ENCODE measurements around the gene NUDT14.

NUDT14 gene

DNA sequence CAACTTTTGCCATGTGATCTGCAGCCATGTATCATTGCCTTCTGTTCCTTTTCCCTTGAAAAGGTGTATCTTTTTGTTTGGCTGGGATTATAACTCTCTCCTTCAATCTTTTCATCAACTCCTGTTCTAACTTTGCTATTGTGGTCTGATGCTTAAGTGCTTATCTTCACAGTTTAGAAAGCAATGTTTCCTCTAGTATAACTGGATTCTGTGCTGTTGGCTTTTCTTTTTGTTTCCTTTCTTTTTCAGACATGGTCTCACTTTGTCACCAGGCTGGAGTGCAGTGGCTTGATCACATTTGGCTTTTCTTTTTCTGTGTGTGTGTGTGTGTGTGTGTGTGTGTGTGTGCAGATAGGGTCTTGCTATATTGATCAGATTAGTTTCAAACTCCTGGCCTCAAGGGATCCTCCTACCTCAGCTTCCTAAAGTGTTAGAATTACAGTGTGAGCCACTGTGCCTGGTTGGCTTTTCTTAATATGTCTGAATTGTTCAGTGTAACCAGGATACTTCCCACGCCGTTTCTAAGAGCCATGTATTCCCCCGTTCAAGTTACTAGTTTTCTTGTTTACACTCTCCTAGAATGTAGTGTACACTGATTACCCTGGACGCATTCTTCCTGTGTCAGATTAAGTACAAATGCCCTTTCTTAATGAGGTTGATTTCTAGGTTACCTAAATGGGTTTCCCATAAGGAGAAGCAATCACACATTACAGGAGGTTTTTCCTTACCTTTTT lies 48.0 kb downstream of the NUDT14 start:
- H3K9ac ChIP-seq (ENCODE audit: low read depth in 1 of 2, low read length in 2 of 2), result no peak overlapping the region
- H3K36me3 ChIP-seq (ENCODE audit: control insufficient read depth in 2 of 2, insufficient read depth in 2 of 2, low read length in 2 of 2), result no peaks in the 10 kb centered on the region
- no peak overlapping the region for H3K27ac ChIP-seq (ENCODE audit: low read depth in 2 of 2, low read length in 2 of 2)
- H3K27me3 ChIP-seq (ENCODE audit: control insufficient read depth in 2 of 2, insufficient read depth in 2 of 2, low read length in 2 of 2), result no peaks in the 10 kb centered on the region
- H3K4me3 ChIP-seq (ENCODE audit: low read length in 2 of 2), result no peak overlapping the region
- H3K4me1 ChIP-seq (ENCODE audit: control insufficient read depth in 2 of 2, insufficient read depth in 2 of 2, low read length in 2 of 2), result no peaks in the 10 kb centered on the region
- H3K9me3 ChIP-seq (ENCODE audit: control insufficient read depth in 2 of 2, low read length in 2 of 2), result no peaks in the 10 kb centered on the region

DNA sequence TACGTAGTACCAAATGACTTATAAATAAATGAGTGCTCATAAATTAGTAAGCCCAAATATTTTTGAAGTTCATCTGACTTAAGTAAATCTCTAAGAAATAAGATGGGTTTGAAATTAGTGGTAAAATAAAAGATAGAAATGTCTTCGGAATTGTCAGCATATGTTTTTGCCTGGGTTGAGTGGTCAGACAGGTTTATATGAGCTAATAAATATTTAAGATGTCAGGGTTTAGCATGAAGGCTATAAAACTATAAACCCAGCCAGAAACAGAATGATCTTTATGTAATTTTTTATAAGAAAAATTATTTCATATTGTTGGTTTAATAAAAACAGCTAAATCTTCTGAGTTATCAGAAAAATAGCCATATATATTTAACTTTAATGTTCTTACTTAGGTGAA lies 49.9 kb downstream of the NUDT14 start:
- H3K9ac ChIP-seq (ENCODE audit: low read depth in 1 of 2, low read length in 2 of 2), result no peak overlapping the region
- H3K9me3 ChIP-seq (ENCODE audit: control insufficient read depth in 2 of 2, low read length in 2 of 2), result no peaks in the 10 kb centered on the region
- no peak overlapping the region for H3K4me3 ChIP-seq (ENCODE audit: low read length in 2 of 2)
- H3K27ac ChIP-seq (ENCODE audit: low read depth in 2 of 2, low read length in 2 of 2), result no peak overlapping the region
- H3K36me3 ChIP-seq (ENCODE audit: control insufficient read depth in 2 of 2, insufficient read depth in 2 of 2, low read length in 2 of 2), result no peaks in the 10 kb centered on the region
- no peaks in the 10 kb centered on the region for H3K4me1 ChIP-seq (ENCODE audit: control insufficient read depth in 2 of 2, insufficient read depth in 2 of 2, low read length in 2 of 2)
- no peaks in the 10 kb centered on the region for H3K27me3 ChIP-seq (ENCODE audit: control insufficient read depth in 2 of 2, insufficient read depth in 2 of 2, low read length in 2 of 2)

DNA sequence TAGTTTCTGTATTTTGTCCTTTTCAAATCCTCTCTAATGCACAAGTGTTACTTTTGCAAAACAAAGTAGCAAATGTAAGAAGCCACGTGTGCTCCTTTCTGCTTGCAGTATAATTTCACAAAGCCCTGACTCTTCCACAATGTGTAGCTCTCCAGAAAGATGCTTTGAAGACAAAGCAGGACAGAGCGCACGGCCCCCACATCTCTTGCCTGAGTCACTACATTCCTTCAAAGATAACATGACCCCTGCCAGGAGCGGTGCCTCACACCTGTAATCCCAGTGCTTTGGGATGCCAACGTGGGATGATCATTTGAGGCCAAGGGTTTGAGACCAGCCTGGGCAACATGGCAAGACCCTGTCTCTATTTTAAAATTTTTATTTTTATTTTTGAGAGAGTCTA lies 53.1 kb downstream of the NUDT14 start:
- H3K4me3 ChIP-seq (ENCODE audit: low read length in 2 of 2), result no peak overlapping the region

DNA sequence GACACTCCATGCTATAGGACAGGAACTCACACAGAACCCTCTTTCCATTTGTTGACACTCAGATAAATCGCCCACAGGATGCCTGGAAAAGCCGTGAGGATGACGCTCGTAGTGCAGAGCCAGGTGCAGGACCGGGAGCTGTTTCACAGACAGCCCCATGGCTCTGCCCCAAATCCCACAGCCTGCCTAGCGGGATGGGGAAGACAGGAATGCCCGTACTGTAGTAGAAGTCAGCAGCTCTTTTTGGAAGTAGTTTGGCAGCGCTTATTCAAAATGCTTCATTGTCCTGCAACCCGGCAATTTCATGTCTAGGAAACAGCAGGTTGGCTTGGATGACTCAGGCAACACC lies 54.2 kb downstream of the NUDT14 start:
- H3K4me1 ChIP-seq (ENCODE audit: control insufficient read depth in 2 of 2, insufficient read depth in 2 of 2, low read length in 2 of 2), result peaks cover 2 to 4% of the 10 kb centered on the region in 2 donors
- peaks cover 0 to 9% of the 10 kb centered on the region in 2 donors for H3K27me3 ChIP-seq (ENCODE audit: control insufficient read depth in 2 of 2, insufficient read depth in 2 of 2, low read length in 2 of 2)
- no peak overlapping the region for H3K27ac ChIP-seq (ENCODE audit: low read depth in 2 of 2, low read length in 2 of 2)
- H3K9me3 ChIP-seq (ENCODE audit: control insufficient read depth in 2 of 2, low read length in 2 of 2), result peaks cover 0 to 4% of the 10 kb centered on the region in 2 donors
- no peak overlapping the region for H3K4me3 ChIP-seq (ENCODE audit: low read length in 2 of 2)
- H3K36me3 ChIP-seq (ENCODE audit: control insufficient read depth in 2 of 2, insufficient read depth in 2 of 2, low read length in 2 of 2), result no peaks in the 10 kb centered on the region
- H3K9ac ChIP-seq (ENCODE audit: low read depth in 1 of 2, low read length in 2 of 2), result no peak overlapping the region

More for the DNA sequence above, 53.1 kb downstream of the NUDT14 start:
- H3K9me3 ChIP-seq (ENCODE audit: control insufficient read depth in 2 of 2, low read length in 2 of 2), result no peaks in the 10 kb centered on the region
- H3K27ac ChIP-seq (ENCODE audit: low read depth in 2 of 2, low read length in 2 of 2), result no peak overlapping the region
- no peaks in the 10 kb centered on the region for H3K36me3 ChIP-seq (ENCODE audit: control insufficient read depth in 2 of 2, insufficient read depth in 2 of 2, low read length in 2 of 2)
- peaks cover 2 to 4% of the 10 kb centered on the region in 2 donors for H3K4me1 ChIP-seq (ENCODE audit: control insufficient read depth in 2 of 2, insufficient read depth in 2 of 2, low read length in 2 of 2)
- peaks cover 0 to 9% of the 10 kb centered on the region in 2 donors for H3K27me3 ChIP-seq (ENCODE audit: control insufficient read depth in 2 of 2, insufficient read depth in 2 of 2, low read length in 2 of 2)
- no peak overlapping the region for H3K9ac ChIP-seq (ENCODE audit: low read depth in 1 of 2, low read length in 2 of 2)

DNA sequence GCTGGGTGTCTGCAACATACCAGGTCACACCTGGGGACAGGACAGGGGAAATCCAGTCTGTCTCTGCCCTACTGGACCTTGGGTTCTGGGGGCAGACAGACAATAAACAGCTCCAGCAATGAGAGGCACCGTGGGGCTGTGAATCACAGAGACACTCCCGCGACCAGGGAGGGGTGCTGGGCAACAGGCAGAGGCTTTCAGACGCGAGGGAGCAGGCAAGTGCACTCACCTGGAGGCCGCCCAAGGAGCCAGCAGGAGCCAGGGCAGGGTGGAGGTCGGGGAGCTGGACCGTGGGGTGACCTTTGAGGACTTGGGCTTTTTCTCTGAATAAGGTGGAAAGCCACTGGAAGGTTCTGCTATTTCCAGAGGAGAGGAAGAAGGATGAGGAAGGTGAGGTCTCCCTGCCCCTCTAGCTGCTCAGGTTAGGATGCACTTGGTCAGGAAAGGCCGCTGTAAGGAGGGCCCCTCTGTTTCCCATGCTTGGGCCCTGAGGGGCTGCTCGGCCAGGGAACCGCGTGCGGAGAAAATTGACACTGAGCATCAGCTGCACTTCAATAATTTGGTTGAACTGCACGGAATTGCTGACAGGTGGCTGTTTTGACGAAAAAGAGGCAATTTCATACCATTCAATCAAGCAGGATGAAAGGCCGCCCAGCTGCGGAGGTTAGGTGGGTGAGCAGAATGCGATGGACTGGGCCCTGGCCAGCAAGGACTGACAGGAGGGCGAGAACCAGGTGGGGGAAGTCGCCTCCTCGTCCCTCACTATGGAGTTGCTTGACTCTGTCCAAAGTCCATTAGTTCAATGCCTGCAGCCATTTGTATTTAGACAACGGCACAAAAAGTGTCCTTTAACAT lies 54.8 kb downstream of the NUDT14 start:
- H3K27ac ChIP-seq (ENCODE audit: low read depth in 2 of 2, low read length in 2 of 2), result no peak overlapping the region
- peaks cover 2 to 4% of the 10 kb centered on the region in 2 donors for H3K4me1 ChIP-seq (ENCODE audit: control insufficient read depth in 2 of 2, insufficient read depth in 2 of 2, low read length in 2 of 2)
- no peak overlapping the region for H3K4me3 ChIP-seq (ENCODE audit: low read length in 2 of 2)
- peaks cover 0 to 9% of the 10 kb centered on the region in 2 donors for H3K27me3 ChIP-seq (ENCODE audit: control insufficient read depth in 2 of 2, insufficient read depth in 2 of 2, low read length in 2 of 2)
- H3K36me3 ChIP-seq (ENCODE audit: control insufficient read depth in 2 of 2, insufficient read depth in 2 of 2, low read length in 2 of 2), result no peaks in the 10 kb centered on the region
- H3K9me3 ChIP-seq (ENCODE audit: control insufficient read depth in 2 of 2, low read length in 2 of 2), result peaks cover 2 to 6% of the 10 kb centered on the region in 2 donors
- no peak overlapping the region for H3K9ac ChIP-seq (ENCODE audit: low read depth in 1 of 2, low read length in 2 of 2)

DNA sequence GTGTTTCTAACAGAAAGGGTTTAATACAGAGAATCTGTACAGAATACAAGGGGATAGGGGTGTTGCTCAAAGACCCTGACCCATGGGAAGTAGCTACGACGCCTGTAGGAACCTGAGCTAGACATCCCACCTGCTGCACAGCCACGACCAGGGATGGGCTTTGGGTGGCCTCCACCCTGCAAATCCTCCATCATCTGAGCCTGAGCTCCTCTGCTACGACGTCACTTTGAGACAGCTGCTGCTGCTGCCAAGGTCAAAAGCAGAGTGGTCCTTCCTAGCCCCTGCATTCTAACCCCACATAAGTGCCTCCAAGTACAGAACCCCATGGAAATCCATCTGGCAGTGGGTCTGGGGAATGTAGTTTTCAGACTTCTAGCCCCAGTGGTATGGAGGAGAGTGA lies 56.3 kb downstream of the NUDT14 start:
- H3K27ac ChIP-seq (ENCODE audit: low read depth in 2 of 2, low read length in 2 of 2), result no peak overlapping the region
- H3K4me3 ChIP-seq (ENCODE audit: low read length in 2 of 2), result no peak overlapping the region
- peaks cover 0 to 9% of the 10 kb centered on the region in 2 donors for H3K27me3 ChIP-seq (ENCODE audit: control insufficient read depth in 2 of 2, insufficient read depth in 2 of 2, low read length in 2 of 2)
- H3K4me1 ChIP-seq (ENCODE audit: control insufficient read depth in 2 of 2, insufficient read depth in 2 of 2, low read length in 2 of 2), result peaks cover 2 to 4% of the 10 kb centered on the region in 2 donors
- H3K9ac ChIP-seq (ENCODE audit: low read depth in 1 of 2, low read length in 2 of 2), result no peak overlapping the region
- H3K9me3 ChIP-seq (ENCODE audit: control insufficient read depth in 2 of 2, low read length in 2 of 2), result peaks cover 4 to 8% of the 10 kb centered on the region in 2 donors
- H3K36me3 ChIP-seq (ENCODE audit: control insufficient read depth in 2 of 2, insufficient read depth in 2 of 2, low read length in 2 of 2), result no peaks in the 10 kb centered on the region

DNA sequence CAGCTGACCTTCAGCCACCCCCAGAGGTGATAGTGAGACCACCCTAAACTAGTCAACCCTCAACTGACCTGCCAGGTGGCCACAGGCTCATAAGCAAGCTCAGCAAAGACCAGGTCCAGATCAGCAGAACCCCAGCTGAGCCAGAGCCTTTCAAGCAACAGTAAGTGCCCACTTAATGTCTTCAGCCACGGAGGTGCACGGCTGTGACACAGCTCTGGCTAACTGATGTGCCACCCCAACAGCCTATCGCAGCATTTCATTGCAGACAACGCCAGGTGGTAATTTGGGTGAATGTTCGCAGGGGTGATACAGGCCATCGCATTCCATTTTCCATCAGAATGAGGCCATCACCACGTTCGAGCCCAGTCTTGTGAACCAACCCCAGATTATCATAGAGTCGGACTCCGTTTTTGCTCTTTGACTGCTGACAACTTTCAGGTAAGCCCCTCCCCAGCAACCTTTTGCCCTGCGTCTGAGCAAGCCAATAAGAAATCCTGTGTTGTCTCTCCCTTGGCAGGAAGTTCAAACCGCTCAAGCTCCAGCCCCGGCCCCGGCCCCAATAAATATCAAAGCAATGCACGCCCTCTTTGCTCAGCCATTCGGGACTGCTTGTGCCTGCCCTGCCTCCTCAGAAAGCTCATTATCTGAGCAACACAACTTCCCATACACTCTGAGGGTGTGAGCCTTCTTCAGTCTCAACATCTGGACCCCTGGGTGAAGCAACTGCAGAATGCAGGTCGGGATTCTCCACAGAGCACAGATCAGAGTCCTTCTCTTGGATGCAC lies 56.9 kb downstream of the NUDT14 start:
- H3K4me3 ChIP-seq (ENCODE audit: low read length in 2 of 2), result no peak overlapping the region
- H3K27ac ChIP-seq (ENCODE audit: low read depth in 2 of 2, low read length in 2 of 2), result no peak overlapping the region
- peaks cover 4 to 8% of the 10 kb centered on the region in 2 donors for H3K9me3 ChIP-seq (ENCODE audit: control insufficient read depth in 2 of 2, low read length in 2 of 2)
- peaks cover 4 to 5% of the 10 kb centered on the region in 2 donors for H3K4me1 ChIP-seq (ENCODE audit: control insufficient read depth in 2 of 2, insufficient read depth in 2 of 2, low read length in 2 of 2)
- no peak overlapping the region for H3K9ac ChIP-seq (ENCODE audit: low read depth in 1 of 2, low read length in 2 of 2)
- no peaks in the 10 kb centered on the region for H3K36me3 ChIP-seq (ENCODE audit: control insufficient read depth in 2 of 2, insufficient read depth in 2 of 2, low read length in 2 of 2)
- peaks cover 0 to 9% of the 10 kb centered on the region in 2 donors for H3K27me3 ChIP-seq (ENCODE audit: control insufficient read depth in 2 of 2, insufficient read depth in 2 of 2, low read length in 2 of 2)

DNA sequence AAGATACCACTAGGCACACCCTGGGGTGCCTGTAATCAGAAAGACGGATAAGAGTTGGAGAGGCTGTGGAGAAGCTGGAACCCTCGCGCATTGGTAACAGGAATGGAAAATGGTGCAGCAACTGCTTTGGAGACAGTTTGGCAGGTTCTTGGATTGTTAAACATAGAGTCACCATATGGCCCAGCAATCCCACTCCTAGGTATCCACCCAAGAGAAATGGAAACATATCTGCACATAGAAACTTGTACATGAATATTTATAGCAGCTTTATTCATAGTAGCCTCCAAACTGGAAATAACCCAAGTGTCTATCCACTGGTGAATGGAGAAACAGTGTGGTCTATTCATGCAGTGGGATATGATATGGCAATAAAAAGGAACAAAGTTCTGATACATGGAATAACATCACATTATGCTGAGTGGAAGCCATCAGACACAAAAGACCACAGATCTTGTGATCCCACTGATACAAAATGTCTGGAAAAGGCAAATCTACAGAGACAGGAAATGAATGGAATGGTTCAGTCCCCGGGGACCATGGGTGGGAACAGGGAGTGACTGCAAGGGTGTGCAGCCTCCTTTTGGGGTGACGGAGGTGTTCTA lies 57.9 kb downstream of the NUDT14 start:
- Histone ChIP-seq H3K9ac (ENCODE audit: low read depth in 1 of 2, low read length in 2 of 2) (no peak overlapping the region), H3K9me3 (ENCODE audit: control insufficient read depth in 2 of 2, low read length in 2 of 2) (peaks cover 4 to 8% of the 10 kb centered on the region in 2 donors), H3K27ac (ENCODE audit: low read depth in 2 of 2, low read length in 2 of 2) (no peak overlapping the region), H3K4me3 (ENCODE audit: low read length in 2 of 2) (no peak overlapping the region), H3K27me3 (ENCODE audit: control insufficient read depth in 2 of 2, insufficient read depth in 2 of 2, low read length in 2 of 2) (peaks cover 0 to 9% of the 10 kb centered on the region in 2 donors), H3K4me1 (ENCODE audit: control insufficient read depth in 2 of 2, insufficient read depth in 2 of 2, low read length in 2 of 2) (peaks cover 4 to 7% of the 10 kb centered on the region in 2 donors), H3K36me3 (ENCODE audit: control insufficient read depth in 2 of 2, insufficient read depth in 2 of 2, low read length in 2 of 2) (no peaks in the 10 kb centered on the region)
